22Rv1 (cell line): Measurements from ENCODE around the gene PADI6.

ENCODE experiments used
- ZFX ChIP-seq: fragments of 450-650 bp; IDR thresholded peaks from 2 replicates; pipeline ENCODE4 v1.6.1; 2017; ENCODE audit warnings: antibody characterized with exemption, borderline replicate concordance
- TF ChIP-seq, protein P1 (sequence below): fragments of 450-650 bp; IDR thresholded peaks from 2 replicates; pipeline ENCODE4 v1.5.1; 2017; ENCODE audit warnings: mild to moderate bottlenecking

DNA sequence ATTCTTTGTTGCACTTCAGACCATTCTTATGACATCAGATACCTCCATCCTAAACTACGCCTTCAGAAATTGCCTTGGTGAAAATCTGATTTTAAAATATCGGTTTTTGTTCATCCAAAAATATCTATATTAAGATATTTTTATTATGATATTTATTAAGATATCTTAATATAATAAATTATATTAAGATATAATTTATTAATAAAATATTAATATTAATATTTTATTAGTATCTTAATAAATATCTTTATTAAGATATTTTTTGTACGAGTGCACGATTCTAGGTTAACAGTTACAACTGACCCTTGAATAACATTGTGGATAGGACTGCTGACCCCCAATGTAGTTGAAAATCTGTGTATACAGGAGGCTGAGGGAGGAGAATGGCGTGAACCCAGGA lies 43.1 kb upstream of the PADI6 start:
- TF ChIP-seq, protein P1, sequence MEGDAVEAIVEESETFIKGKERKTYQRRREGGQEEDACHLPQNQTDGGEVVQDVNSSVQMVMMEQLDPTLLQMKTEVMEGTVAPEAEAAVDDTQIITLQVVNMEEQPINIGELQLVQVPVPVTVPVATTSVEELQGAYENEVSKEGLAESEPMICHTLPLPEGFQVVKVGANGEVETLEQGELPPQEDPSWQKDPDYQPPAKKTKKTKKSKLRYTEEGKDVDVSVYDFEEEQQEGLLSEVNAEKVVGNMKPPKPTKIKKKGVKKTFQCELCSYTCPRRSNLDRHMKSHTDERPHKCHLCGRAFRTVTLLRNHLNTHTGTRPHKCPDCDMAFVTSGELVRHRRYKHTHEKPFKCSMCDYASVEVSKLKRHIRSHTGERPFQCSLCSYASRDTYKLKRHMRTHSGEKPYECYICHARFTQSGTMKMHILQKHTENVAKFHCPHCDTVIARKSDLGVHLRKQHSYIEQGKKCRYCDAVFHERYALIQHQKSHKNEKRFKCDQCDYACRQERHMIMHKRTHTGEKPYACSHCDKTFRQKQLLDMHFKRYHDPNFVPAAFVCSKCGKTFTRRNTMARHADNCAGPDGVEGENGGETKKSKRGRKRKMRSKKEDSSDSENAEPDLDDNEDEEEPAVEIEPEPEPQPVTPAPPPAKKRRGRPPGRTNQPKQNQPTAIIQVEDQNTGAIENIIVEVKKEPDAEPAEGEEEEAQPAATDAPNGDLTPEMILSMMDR, result no peak
- TF ChIP-seq ZFX, result no peak
